GM18526 (cell line): ENCODE results near the gene POLR2L.

Experiments used
- POLR2A ChIP-seq: IDR thresholded peaks from 3 replicates; pipeline ENCODE4 v1.6.1; 2011; ENCODE audit not compliant: insufficient read length; ENCODE audit errors: extremely low read depth

The POLR2L gene

DNA sequence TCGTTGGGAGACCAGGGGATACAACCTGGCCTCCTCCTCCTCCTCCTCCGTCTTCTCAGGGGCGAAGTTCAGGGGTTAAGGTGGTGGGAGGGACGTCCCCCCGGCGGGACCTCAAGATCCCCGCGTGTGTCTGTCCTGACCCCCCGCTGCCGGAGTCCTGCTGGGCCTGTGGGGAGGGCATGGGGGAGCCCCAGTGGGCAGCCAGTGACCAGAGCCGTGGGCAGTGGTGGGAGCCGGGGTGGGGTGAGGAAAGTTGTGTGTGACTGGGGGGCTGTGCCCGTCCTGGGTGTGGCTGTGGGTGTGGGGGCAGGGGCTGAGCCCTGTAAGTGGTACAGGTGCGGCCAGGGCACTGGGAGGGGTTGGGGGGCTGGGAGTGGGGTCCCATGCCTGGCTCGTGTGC is 10.4 kb upstream of the POLR2L start:
- TF ChIP-seq POLR2A = no peak

GRCh38 chr11:850775-851763 is 8.7 kb upstream of the POLR2L start:
- TF ChIP-seq POLR2A = no peak

DNA sequence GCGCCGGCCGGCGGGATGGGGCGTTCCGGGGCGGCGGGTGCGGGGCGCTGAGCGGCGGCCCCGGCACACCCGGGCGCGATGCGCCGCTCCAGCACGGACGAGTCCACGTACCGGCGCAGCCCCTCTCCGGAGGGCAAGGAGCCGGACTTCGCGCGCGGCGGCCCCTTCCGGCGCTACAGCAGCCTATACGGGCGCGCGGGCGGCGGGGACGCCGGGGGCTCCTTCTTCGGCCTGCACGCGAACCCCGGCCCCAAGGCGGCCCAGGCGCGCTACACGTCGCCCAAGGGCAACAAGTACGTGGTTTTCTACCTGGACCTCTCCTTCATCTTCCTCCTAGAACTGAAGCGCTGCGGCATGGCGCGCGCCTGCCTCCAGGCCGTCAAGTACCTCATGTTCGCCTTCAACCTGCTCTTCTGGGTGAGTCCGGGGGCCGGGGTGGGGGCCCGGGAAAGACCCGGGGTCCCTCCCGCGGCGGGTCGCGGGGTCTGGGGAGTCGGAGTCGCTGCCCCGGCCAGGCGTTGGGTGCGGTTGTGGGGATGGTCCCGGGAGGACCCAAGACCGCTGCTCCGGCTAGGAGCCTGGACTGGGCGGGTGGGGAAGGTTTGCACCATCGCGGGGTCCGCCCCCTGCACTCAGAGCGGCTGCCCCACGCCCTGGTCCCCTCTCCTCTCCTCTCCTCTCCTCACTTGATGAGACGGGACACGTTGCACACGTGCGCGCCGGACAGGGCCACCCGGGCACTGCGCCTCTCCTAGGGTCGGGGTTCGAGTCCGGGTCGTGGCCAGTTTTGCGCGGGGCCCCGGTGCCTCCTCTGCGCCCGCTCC is 7.8 kb upstream of the POLR2L start:
- TF ChIP-seq POLR2A = no peak

DNA sequence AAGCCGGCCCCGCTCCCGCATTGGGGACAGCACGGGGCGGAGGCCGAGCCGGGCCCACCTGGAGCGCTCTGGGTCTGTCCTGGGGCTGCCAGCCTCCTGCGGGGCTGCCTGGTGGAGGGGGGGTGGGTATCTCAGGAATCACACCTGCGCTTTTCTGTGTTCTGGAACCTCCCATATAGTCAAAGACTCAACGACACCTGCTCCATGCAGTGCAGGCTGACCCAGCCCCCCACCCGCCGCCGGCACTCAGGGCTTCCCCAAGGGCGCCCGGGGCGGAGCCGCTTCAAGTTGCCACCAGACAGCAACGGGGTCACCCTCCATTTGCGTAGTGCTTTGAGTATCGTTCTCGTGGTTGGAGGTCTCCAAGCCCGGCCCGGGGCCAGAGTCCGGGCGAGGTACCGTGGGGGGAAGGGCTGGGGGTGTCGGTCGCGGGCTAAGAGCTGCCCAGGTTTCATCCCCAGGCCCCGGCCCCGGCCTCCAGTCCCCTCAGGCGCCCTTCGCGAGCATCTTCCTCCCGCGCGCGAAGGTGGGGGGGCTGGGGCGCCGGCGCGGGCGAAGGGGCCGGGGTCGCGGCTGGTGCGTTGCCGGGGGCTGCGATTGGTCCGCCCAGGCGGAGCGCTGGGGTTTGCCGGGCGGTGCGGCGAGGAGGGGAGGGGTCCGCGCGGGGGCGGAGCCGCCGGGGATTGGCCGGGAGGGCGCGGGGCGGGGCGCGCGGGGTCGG is 6.9 kb upstream of the POLR2L start:
- no peak for TF ChIP-seq POLR2A

DNA sequence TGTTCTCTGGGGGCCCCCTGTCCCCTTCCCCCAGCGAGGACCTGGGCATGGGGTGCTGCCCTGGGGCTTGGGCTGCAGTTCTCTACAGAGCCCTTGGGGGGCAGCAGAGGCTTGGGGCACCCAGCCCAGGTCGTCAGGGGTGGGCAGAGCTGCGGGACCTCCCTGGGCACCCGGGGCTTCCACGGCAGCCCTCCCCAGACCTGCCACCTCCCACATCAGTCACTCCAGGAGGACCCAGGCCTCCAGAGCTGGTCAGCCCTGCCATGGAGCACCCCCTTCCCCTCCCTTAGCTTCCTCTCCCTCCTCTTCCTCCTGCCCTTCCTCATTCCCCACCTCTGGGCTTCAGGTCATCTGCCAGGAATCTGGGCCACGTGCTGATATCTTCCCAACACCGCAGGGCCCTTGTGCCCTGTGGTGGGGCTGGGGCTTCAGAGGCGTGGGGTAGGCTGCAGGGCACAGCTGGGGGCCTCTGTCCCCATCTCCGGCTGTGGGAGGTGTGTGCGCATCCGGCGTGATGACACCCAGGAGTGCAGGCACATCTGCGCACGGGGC is 6.1 kb upstream of the POLR2L start:
- no peak for TF ChIP-seq POLR2A

DNA sequence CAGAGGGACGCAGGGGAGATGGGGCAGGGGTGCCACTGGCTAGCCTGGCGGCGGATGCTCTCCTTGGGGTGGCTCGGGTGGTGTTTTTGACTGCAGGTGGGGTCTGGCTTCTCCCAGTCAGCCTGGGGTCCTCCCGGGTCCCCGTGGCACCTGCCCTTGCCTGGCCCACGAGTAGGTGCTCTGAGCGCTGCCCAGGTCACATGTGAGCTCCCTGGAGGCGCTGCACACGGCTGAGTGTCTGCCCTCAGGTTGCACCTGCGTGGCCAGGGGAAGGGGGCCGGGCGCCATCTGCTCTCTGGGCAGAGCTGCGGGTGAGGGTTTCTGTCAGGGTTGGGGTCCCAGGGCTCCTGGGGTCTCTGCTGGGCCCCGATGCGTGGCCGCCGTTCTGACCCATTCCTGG is 5.5 kb upstream of the POLR2L start:
- TF ChIP-seq POLR2A = no peak

- no peak for TF ChIP-seq POLR2A
Measured at GRCh38 chr11:846496-847098, 4.3 kb upstream of the POLR2L start.

DNA sequence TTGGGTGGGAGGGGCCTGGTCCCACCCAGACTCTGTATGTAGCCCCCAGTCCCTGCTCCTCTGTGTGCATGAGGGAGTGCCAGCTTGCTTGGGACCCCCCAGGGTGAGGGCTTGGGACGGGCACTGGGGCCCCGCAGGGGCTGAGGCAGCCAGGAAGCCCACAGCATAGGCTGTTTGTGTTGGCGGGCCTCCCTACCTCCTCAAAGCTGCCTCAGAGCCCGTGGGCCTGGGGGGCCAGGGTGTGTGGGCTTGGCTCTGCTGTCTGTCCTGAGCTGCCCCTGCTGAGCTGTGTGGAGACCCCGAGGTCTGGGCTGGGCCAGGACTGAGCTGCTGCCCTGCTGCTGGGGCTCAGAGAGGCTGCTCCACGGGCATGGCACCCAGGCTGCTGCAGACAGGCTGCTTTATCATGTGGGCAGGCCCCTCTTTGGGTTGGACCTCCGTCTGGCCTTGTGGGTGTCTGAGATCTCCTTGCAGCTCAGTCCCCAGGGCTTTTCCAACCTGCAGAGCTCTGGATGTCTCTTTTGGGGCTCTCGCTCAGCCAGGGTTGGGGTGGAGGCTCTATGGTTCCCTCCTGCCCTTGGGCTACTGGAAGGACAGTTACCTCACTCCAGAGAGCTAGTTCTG is 3.7 kb upstream of the POLR2L start:
- no peak for TF ChIP-seq POLR2A

DNA sequence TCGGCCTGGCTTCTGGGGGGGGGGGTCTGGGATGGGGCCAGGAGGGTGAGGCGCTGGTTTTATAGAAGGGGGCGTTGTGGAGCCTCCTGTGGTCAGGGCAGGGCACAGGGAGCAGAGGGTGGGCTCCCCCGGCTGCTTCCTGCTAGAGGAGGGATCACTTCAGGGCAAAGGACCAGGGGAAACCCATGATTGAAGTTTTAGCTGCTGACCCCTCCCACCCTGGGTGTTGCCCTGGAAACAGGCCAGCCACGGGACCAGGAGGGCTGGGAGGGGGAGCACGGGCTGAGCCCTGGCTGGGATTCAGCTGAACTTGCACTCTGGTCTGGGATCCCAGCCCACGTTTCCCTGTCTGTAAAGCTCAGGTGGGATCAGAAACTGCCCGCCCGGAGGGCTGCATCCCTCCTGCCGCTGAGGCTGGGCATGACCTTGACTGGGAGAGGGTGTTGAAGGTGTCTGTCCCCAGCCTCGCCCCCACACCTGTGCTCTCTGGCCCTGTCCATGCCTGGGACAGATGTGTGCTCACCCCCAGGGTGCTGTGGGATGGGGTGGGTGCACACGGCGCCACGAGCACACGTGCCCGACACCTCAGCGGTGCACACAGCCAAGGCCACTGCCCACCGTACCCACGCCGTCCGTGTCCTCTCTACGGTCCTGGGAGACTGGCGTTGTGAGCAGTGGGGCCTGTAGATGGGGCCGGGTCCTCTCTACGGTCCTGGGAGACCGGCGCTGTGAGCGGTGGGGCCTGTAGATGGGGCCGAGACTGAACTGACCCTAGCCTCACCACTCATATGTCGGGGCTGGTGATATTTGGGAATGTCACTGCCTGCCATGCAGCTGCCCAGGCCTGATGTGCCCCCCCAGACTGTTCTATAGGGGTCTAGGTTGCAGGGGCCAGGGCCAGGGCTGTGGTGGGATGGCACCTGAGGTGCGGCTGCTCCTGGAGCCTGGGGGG is 2.6 kb upstream of the POLR2L start:
- TF ChIP-seq POLR2A = no peak

DNA sequence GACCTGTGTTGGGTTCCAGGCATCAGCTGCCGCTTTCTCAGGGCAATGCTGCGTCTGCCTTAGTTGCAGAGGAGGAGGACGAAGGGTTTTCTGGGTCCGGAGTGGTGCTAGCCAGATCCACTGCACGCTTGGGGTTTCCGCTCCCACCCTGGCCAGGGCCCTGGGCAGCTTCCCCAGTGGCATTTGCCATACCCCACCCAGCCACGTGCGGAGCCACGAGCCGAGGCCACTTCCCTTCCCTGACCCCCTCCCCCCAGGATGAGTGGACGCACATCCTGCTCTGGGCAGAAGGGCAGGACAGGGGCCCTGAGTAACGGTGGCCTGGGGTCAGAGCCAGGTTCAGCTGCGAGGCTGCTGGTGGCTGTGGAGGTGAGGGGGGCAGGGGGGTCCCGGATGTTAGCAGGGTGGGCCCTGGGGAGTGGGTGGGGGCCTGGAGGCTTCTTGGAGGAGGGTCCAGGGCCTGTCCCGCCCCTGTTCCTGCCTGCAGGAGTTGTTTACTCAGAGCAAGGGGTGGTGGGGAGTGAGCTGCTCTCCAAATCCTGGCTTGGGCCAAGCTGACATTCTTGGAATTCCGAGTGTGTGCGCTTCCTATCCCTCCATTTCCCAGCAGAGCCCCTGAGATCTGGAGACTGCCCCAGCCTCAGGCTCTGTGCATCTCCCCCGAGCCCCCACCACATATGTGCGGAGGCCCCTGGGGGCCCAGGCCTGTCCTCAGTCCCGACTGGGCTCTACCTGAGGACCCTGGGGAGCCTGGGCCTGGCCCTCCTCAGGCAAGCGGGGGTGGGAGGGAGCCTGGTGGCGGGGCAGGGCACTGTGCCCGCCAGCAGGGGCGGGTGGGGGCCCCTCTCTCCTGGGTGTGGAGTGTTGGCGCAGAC is 1.7 kb upstream of the POLR2L start:
- TF ChIP-seq POLR2A = no peak

DNA sequence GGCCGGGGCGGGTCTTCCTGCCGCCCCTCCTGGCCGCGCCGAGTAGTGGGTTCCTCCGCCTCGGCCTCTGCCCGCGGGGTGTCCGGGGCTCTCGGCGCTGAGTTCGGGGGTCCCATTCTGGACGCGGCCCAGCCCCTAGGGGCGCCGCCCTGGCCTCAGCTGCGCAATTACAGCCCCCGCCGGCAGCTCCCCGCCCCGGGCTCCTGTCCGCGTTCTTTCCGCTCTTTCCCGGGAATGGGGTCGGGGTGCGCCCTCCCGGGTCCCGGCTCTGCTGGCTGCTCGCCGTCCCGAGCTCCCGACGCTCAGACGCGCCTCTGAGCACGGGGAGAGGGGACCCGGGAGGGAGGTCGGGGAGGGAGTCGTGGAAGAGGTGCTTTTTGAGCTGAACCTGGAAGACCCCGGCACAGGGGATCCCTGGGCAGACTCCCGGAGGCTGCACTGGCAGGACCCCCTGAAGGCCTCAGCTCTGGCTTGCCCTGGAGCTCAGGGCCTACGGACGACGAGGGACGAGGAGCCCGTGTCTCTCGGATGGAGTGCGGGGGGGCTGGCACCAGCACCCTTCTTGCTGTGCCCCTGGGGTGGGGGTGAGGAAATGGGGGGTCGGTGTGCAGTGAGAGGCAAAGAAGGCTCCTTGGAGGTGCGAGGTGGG is 881 bp upstream of the POLR2L start:
- no peak for TF ChIP-seq POLR2A

DNA sequence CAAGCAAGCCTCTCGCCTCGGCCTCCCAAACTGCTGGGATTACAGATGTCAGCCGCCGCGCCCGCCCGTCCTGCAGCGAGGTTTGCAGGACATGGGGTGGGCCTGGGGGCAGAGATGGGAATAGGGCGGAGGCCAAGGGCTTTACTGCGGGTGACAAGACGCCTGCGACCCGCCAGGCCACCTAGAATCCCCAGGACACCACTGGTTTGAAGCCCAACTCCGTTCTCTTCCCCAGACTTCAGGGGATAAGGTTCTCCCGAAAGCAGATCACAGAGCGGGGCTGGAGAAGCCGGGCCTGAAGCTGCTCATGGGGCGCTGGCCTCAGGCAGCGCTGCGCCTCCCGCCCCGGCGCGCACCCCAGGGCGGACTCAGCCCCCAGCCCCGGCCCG is 354 bp downstream of the POLR2L start:
- no peak for TF ChIP-seq POLR2A
